Gastroesophageal sphincter (tissue), 4 donors: ENCODE data around the gene DYNLT3. TPM values are rescaled to one million over a fixed set of nuclear protein-coding genes. Genes with fewer than 3 reads are reported as not detected.

Experiments
- ATAC-seq: fragments of 150-250 bp; one replicate; pipeline ENCODE4 v1.9.1; 2016; ENCODE audit warnings: mild to moderate bottlenecking, moderate library complexity
- H3K27ac ChIP-seq, 4 donors: fragments of 200-600 bp; sonication (generic) in 3 of 4; 1 replicate in 3 of 4; 2 replicates in 1 of 4; pipeline ENCODE4 v1.5.1; 2016 to 2019
- H3K27me3 ChIP-seq: fragments of 200-600 bp; sonication (generic); one replicate; pipeline ENCODE4 v1.5.1; 2019
- H3K36me3 ChIP-seq, 2 donors: fragments of 200-600 bp; sonication (generic); one replicate each; pipeline ENCODE4 v1.5.1; 2019; ENCODE audit warnings: control low read depth in 1 of 2
- H3K4me1 ChIP-seq, 3 donors: fragments of 200-600 bp; sonication (generic); 1 replicate in 2 of 3; 2 replicates in 1 of 3; pipeline ENCODE4 v1.5.1; 2016 to 2019; ENCODE audit warnings: control low read depth in 2 of 3
- H3K4me3 ChIP-seq, 2 donors: fragments of 200-600 bp; sonication (generic); one replicate each; pipeline ENCODE4 v1.5.1; 2019; ENCODE audit warnings: mild to moderate bottlenecking in 1 of 2, moderate library complexity in 1 of 2
- H3K9me3 ChIP-seq, 3 donors: fragments of 200-600 bp; sonication (generic); one replicate each; pipeline ENCODE4 v1.5.1; 2017 to 2019; ENCODE audit warnings: control low read depth in 2 of 3
- CTCF ChIP-seq, 4 experiments: fragments of 200-600 bp in 2 of 4; fragments of 450-650 bp in 2 of 4; sonication (generic) in 1 of 4; IDR thresholded peaks; one replicate each; pipeline ENCODE4 v1.5.1; 2017 to 2019; ENCODE audit warnings: antibody characterized with exemption in 4 of 4, mild to moderate bottlenecking in 2 of 4, moderate library complexity in 2 of 4
- EP300 ChIP-seq: sonication (generic); formaldehyde crosslinking; IDR thresholded peaks from one replicate; pipeline ENCODE4 v1.6.1; 2017; ENCODE audit warnings: antibody characterized with exemption, mild to moderate bottlenecking
- POLR2A ChIP-seq, 2 donors: fragments of 450-650 bp; IDR thresholded peaks; one replicate each; pipeline ENCODE4 v1.6.1; 2017; ENCODE audit warnings: antibody characterized with exemption in 2 of 2, mild to moderate bottlenecking in 2 of 2, moderate library complexity in 1 of 2
- POLR2AphosphoS5 ChIP-seq: sonication (generic); formaldehyde crosslinking; IDR thresholded peaks from one replicate; pipeline ENCODE4 v1.6.1; 2017; ENCODE audit warnings: antibody characterized with exemption
- WGBS, 2 donors: methylation state at CpG; one replicate each; pipeline ENCODE4 v1.1.5; 2018; ENCODE audit warnings: low coverage in 1 of 2; 5-methylcytosine and 5-hydroxymethylcytosine counted together
- total RNA-seq, 4 donors: library from RNA; depleted of rRNA; stranded (reverse); fragments of >200 nt; gene quantifications; one replicate each; pipeline ENCODE4 v1.1.0, GENCODE V29; 2016

DYNLT3 gene
- total RNA-seq, 4 donors from 2014 or later, result 39.8 to 71.2 (median 61.1) TPM

GRCh38 chrX:37873220-37873619, 25.8 kb upstream of the DYNLT3 start:
- Histone ChIP-seq H3K36me3 (no peaks in the 10 kb centered on the region), H3K9me3 (no peaks in the 10 kb centered on the region), H3K4me1 (no peaks in the 10 kb centered on the region), H3K27me3 (no peaks in the 10 kb centered on the region), H3K27ac (no peak overlapping the region), H3K4me3 (no peak overlapping the region)
- WGBS, 2 donors, result 20 to 100% methylated on average over 1 of the region's 1 CpG
- no peak for TF ChIP-seq EP300
- ATAC-seq, result no peak

- no peak overlapping the region for H3K27ac ChIP-seq
- no peaks in the 10 kb centered on the region for H3K9me3 ChIP-seq
- no peaks in the 10 kb centered on the region for H3K27me3 ChIP-seq
- TF ChIP-seq CTCF (IDR thresholded peaks at IDR 0.05) (no peak), POLR2AphosphoS5 (no peak), POLR2A (IDR thresholded peaks at IDR 0.05) (no peak), EP300 (no peak)
- H3K4me3 ChIP-seq, result no peak overlapping the region
- H3K36me3 ChIP-seq, result no peaks in the 10 kb centered on the region
- H3K4me1 ChIP-seq, result no peaks in the 10 kb centered on the region
- no peak for ATAC-seq
- WGBS, 2 donors, result 8 to 38% methylated on average over 1 of the region's 1 CpG
Observed at GRCh38 chrX:37872303-37872655, 24.9 kb upstream of the DYNLT3 start.

DNA sequence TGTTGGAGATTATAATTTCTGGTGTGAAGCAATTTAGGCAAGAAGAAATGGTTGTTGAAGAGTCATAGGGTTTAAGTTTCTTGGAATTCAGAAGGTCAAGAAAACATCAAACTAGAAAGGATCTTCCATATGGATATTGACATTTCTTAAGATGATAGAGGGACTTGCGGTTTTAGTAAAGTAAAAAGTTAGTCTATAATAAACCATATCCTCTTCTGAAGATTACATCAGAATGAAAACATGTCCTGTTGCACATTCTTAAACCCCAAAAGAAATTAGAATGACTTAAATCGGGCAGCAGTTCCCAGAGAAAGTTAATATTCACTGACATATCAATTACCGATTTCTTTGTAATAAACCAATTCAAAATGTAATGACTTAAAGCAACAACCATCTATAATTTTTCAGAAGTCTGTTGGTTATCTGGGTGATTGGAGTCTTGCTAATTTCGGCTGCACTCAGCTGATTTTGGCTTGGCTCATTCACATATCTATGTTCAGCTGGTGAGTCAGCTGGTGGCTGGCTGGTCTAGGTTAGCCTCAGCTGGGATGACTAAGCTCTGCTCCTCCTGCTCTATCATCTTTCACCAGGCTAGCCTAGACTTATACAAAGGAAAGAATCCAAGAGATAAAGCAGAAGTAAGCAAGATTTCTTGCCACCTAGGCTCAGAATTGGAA, 24.4 kb upstream of the DYNLT3 start:
- H3K27me3 ChIP-seq, result no peaks in the 10 kb centered on the region
- no peak overlapping the region for H3K4me3 ChIP-seq
- H3K27ac ChIP-seq, result no peak overlapping the region
- no peaks in the 10 kb centered on the region for H3K9me3 ChIP-seq
- WGBS, 2 donors, result 63 to 83% methylated on average over 3 to 4 of the region's 4 CpGs
- TF ChIP-seq EP300 (no peak), CTCF (IDR thresholded peaks at IDR 0.05) (no peak), POLR2A (IDR thresholded peaks at IDR 0.05) (no peak), POLR2AphosphoS5 (no peak)
- H3K36me3 ChIP-seq, result no peaks in the 10 kb centered on the region
- no peak for ATAC-seq
- no peaks in the 10 kb centered on the region for H3K4me1 ChIP-seq

DNA sequence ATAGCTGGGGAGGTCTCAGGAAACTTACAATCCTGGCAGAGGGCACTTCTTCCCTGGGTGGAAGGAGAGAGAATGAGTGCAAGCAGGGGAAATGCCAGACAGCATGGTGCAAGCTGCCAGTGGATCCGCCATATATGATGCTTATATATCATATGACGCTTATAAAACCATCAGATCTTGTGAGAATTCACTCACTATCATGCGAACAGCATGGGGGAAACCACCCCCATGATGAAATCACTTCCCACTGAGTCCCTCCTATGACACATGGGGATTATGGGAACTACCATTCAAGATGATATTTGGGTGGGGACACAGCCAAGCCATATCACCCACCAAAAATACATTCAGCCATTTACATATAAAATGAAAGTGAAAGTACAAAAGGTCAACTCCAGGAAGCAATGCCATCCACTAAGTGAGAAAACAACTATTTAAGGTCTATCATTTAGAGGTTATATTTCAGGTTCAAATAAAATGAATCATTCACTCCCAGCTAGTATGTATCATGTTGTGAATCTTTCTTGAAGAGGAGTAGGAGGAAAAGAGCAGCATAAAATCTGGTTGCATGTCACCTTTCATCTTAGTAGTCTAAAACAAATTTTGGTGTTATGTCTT, 20.3 kb upstream of the DYNLT3 start:
- no peaks in the 10 kb centered on the region for H3K4me1 ChIP-seq
- TF ChIP-seq EP300 (no peak), POLR2AphosphoS5 (no peak), CTCF (IDR thresholded peaks at IDR 0.05) (no peak), POLR2A (IDR thresholded peaks at IDR 0.05) (no peak)
- H3K9me3 ChIP-seq, result no peaks in the 10 kb centered on the region
- no peaks in the 10 kb centered on the region for H3K36me3 ChIP-seq
- H3K27ac ChIP-seq, result no peak overlapping the region
- no peak overlapping the region for H3K4me3 ChIP-seq
- ATAC-seq, result no peak
- H3K27me3 ChIP-seq, result no peaks in the 10 kb centered on the region
- 75 to 100% methylated on average over 1 to 3 of the region's 3 CpGs for WGBS, 2 donors

GRCh38 chrX:37863728-37864127, 16.4 kb upstream of the DYNLT3 start:
- H3K4me3 ChIP-seq, result no peak overlapping the region
- no peak overlapping the region for H3K27ac ChIP-seq
- H3K4me1 ChIP-seq, result no peaks in the 10 kb centered on the region
- 49 to 63% methylated on average over 3 of the region's 3 CpGs for WGBS, 2 donors
- ATAC-seq, result no peak
- H3K9me3 ChIP-seq, result no peaks in the 10 kb centered on the region
- TF ChIP-seq POLR2AphosphoS5 (no peak), EP300 (no peak), POLR2A (IDR thresholded peaks at IDR 0.05) (no peak), CTCF (IDR thresholded peaks at IDR 0.05) (no peak)
- H3K36me3 ChIP-seq, result no peaks in the 10 kb centered on the region
- H3K27me3 ChIP-seq, result no peaks in the 10 kb centered on the region
